Immature natural killer cell (primary cell): ENCODE data around the gene FAM168B. TPM values are rescaled to one million over a fixed set of nuclear protein-coding genes. Genes with fewer than 3 reads are reported as not detected.

ENCODE experiments used
- DNase-seq, 3 donors: peaks; one replicate each; pipeline ENCODE4 v3.0.0; 2022; ENCODE audit warnings: mixed read lengths in 1 of 3
- H3K27ac Mint-ChIP-seq, 6 donors: one replicate each; pipeline ENCODE4 v1.8.0; 2020; ENCODE audit warnings: mixed read lengths in 6 of 6, mild to moderate bottlenecking in 5 of 6, inconsistent platforms in 4 of 6, moderate library complexity in 3 of 6
- H3K27me3 Mint-ChIP-seq, 3 donors: one replicate each; pipeline ENCODE4 v1.8.0; 2020 to 2021; ENCODE audit warnings: low read depth in 3 of 3, mild to moderate bottlenecking in 3 of 3, mixed read lengths in 3 of 3, moderate library complexity in 3 of 3, inconsistent platforms in 1 of 3
- H3K36me3 Mint-ChIP-seq, 3 donors: one replicate each; pipeline ENCODE4 v1.8.0; 2020; ENCODE audit warnings: mixed read lengths in 3 of 3, inconsistent platforms in 2 of 3, mild to moderate bottlenecking in 2 of 3
- H3K4me1 Mint-ChIP-seq, 2 donors: one replicate each; pipeline ENCODE4 v1.8.0; 2020; ENCODE audit warnings: inconsistent platforms in 2 of 2, mild to moderate bottlenecking in 2 of 2, mixed read lengths in 2 of 2, moderate library complexity in 1 of 2
- H3K4me3 Mint-ChIP-seq, 5 donors: one replicate each; pipeline ENCODE4 v1.8.0; 2020; ENCODE audit warnings: mild to moderate bottlenecking in 5 of 5, mixed read lengths in 5 of 5, inconsistent platforms in 3 of 5, moderate library complexity in 3 of 5
- H3K9me3 Mint-ChIP-seq, 6 donors: one replicate each; pipeline ENCODE4 v1.8.0; 2020; ENCODE audit warnings: mild to moderate bottlenecking in 6 of 6, mixed read lengths in 6 of 6, inconsistent platforms in 4 of 6, moderate library complexity in 3 of 6
- polyA plus RNA-seq, 3 donors: library from polyadenylated mRNA; unstranded; fragments of 300-500 nt; fragmentation: Illumina TruSeq; gene quantifications; one replicate each; pipeline ENCODE4 v1.2.3, GENCODE V29; 2021

The FAM168B gene
- polyA plus RNA-seq, 3 donors from 2014 or later = 20.3 to 47.0 (median 23.6) TPM

- no peak overlapping the region for H3K4me3 Mint-ChIP-seq
- peaks cover 4 to 30% (median 9%) of the 10 kb centered on the region in 3 donors for H3K36me3 Mint-ChIP-seq
- H3K27me3 Mint-ChIP-seq = peaks cover 0 to 3% (median 0%) of the 10 kb centered on the region in 3 donors
- peak overlapping the region in 2 of 6 donors; percentile 31 to 58 for H3K27ac Mint-ChIP-seq
- no peak for DNase-seq
- no peaks in the 10 kb centered on the region for H3K9me3 Mint-ChIP-seq
- peaks cover 3 to 5% of the 10 kb centered on the region in 2 donors for H3K4me1 Mint-ChIP-seq
Observed at GRCh38 chr2:131046028-131046917, 47.0 kb downstream of the FAM168B start.

- DNase-seq = no peak
- H3K4me3 Mint-ChIP-seq = no peak overlapping the region
- H3K27me3 Mint-ChIP-seq = peaks cover 2 to 3% (median 3%) of the 10 kb centered on the region in 3 donors
- H3K9me3 Mint-ChIP-seq = no peaks in the 10 kb centered on the region
- peaks cover 4 to 26% (median 6%) of the 10 kb centered on the region in 3 donors for H3K36me3 Mint-ChIP-seq
- no peak overlapping the region for H3K27ac Mint-ChIP-seq
- peaks cover 11 to 12% of the 10 kb centered on the region in 2 donors for H3K4me1 Mint-ChIP-seq
Observed at GRCh38 chr2:131045286-131046027, 47.8 kb downstream of the FAM168B start.

GRCh38 chr2:131044757-131045150 is 48.5 kb downstream of the FAM168B start:
- Mint-ChIP-seq H3K9me3 (no peaks in the 10 kb centered on the region), H3K4me1 (peaks cover 11 to 12% of the 10 kb centered on the region in 2 donors), H3K4me3 (no peak overlapping the region), H3K27ac (no peak overlapping the region), H3K27me3 (peaks cover 2 to 6% (median 3%) of the 10 kb centered on the region in 3 donors), H3K36me3 (peaks cover 3 to 19% (median 4%) of the 10 kb centered on the region in 3 donors)
- no peak for DNase-seq

DNA sequence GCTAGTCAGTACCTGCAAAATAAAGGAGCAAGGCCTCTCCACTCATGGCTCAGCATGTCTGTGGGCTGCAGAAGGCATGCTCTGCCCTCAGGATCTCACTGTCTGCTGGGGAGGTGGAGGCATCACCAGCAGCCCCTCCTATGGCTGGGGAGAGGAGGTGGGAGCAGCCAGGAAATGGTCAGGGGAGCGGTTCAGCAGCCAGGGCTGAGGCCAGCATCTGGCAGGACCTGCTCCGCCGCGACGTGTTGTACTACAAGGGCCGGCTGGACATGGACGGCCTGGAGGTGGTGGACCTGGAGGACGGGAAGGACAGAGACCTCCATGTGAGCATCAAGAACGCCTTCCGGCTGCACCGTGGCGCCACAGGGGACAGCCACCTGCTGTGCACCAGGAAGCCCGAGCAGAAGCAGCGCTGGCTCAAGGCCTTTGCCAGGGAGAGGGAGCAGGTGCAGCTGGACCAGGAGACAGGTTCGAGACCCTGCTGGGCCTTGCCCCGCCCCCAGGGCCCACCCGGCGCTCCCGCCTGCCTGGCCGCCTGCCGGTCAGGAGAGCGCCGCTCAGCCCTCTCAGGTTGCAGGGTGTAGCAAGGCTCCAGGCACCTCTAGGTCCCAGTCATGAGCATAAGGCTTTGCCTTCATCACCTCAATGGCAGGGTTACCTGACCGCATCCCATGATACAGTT is 49.0 kb downstream of the FAM168B start:
- peaks cover 2 to 6% (median 3%) of the 10 kb centered on the region in 3 donors for H3K27me3 Mint-ChIP-seq
- H3K36me3 Mint-ChIP-seq = peaks cover 2 to 18% (median 4%) of the 10 kb centered on the region in 3 donors
- H3K4me3 Mint-ChIP-seq = no peak overlapping the region
- H3K4me1 Mint-ChIP-seq = peaks cover 11 to 14% of the 10 kb centered on the region in 2 donors
- H3K9me3 Mint-ChIP-seq = no peaks in the 10 kb centered on the region
- no peak for DNase-seq
- H3K27ac Mint-ChIP-seq = no peak overlapping the region

- DNase-seq = no peak
- Mint-ChIP-seq H3K4me3 (no peak overlapping the region), H3K4me1 (peaks cover 11 to 14% of the 10 kb centered on the region in 2 donors), H3K27ac (no peak overlapping the region), H3K27me3 (peaks cover 2 to 6% (median 3%) of the 10 kb centered on the region in 3 donors), H3K9me3 (no peaks in the 10 kb centered on the region), H3K36me3 (peaks cover 0 to 12% (median 4%) of the 10 kb centered on the region in 3 donors)
Observed at GRCh38 chr2:131043199-131044074, 49.8 kb downstream of the FAM168B start.

GRCh38 chr2:131042148-131042775 is 51.0 kb downstream of the FAM168B start:
- Mint-ChIP-seq H3K4me1 (peaks cover 11 to 14% of the 10 kb centered on the region in 2 donors), H3K27ac (no peak overlapping the region), H3K9me3 (no peaks in the 10 kb centered on the region), H3K27me3 (peaks cover 2 to 6% (median 2%) of the 10 kb centered on the region in 3 donors), H3K4me3 (no peak overlapping the region), H3K36me3 (peaks cover 0 to 4% (median 3%) of the 10 kb centered on the region in 3 donors)
- DNase-seq = no peak

- peak overlapping the region in 1 of 6 donors; percentile 10 for H3K27ac Mint-ChIP-seq
Observed at GRCh38 chr2:131041402-131042147, 51.7 kb downstream of the FAM168B start.

DNA sequence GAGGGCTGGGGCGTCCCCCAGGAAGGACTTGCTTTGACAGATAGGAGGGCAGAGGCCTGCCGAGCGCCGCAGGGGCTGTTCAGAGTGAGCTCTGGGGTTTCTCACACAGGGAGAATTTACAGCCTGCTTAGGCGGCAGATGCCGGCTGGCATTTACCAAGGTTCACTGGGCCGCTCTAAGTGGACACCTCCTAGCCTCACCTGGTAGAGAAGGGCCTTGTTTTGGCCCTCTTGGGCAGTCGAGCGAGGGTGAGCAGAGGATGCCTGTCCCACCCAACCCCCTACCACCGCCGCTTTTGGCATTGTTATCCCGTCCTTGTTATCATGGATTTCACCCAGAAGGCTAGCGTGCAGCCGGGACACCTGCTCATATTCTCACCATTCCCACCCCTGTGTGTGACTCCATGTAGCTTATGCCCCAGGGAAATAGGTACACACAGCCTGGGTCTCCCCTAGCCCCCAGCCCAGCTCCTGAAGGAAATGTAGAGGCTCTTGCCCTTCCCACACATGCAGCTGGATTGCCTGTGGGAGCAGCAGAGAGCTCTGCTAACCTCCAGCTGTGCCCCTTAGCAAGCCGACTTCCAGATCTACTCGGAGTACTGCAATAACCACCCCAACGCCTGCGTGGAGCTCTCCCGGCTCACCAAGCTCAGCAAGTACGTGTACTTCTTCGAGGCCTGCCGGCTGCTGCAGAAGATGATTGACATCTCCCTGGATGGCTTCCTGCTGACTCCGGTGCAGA is 52.4 kb downstream of the FAM168B start:
- DNase-seq = no peak
- Mint-ChIP-seq H3K4me1 (peaks cover 11 to 15% of the 10 kb centered on the region in 2 donors), H3K27me3 (peaks cover 2 to 6% (median 3%) of the 10 kb centered on the region in 3 donors), H3K27ac (peak overlapping the region in 1 of 6 donors; percentile 10), H3K9me3 (no peaks in the 10 kb centered on the region), H3K36me3 (no peaks in the 10 kb centered on the region), H3K4me3 (peak overlapping the region; percentile 13 to 66 (median 41))

More at GRCh38 chr2:131041402-131042147, 51.7 kb downstream of the FAM168B start:
- Mint-ChIP-seq H3K9me3 (no peaks in the 10 kb centered on the region), H3K27me3 (peaks cover 2 to 6% (median 2%) of the 10 kb centered on the region in 3 donors), H3K4me3 (peak overlapping the region in 2 of 5 donors; percentile 13 to 43), H3K4me1 (peaks cover 11 to 14% of the 10 kb centered on the region in 2 donors), H3K36me3 (peaks cover 0 to under 1% (median under 1%) of the 10 kb centered on the region in 3 donors)
- DNase-seq = no peak

GRCh38 chr2:131039908-131040660 is 53.2 kb downstream of the FAM168B start:
- peaks cover 2 to 6% (median 3%) of the 10 kb centered on the region in 3 donors for H3K27me3 Mint-ChIP-seq
- peak overlapping the region in 4 of 5 donors; percentile 12 to 66 (median 49) for H3K4me3 Mint-ChIP-seq
- H3K27ac Mint-ChIP-seq = peak overlapping the region in 2 of 6 donors; percentile 10 to 34
- no peaks in the 10 kb centered on the region for H3K9me3 Mint-ChIP-seq
- H3K4me1 Mint-ChIP-seq = peaks cover 11 to 15% of the 10 kb centered on the region in 2 donors
- no peaks in the 10 kb centered on the region for H3K36me3 Mint-ChIP-seq
- peak; percentile 10 to 16 (median 13) for DNase-seq

DNA sequence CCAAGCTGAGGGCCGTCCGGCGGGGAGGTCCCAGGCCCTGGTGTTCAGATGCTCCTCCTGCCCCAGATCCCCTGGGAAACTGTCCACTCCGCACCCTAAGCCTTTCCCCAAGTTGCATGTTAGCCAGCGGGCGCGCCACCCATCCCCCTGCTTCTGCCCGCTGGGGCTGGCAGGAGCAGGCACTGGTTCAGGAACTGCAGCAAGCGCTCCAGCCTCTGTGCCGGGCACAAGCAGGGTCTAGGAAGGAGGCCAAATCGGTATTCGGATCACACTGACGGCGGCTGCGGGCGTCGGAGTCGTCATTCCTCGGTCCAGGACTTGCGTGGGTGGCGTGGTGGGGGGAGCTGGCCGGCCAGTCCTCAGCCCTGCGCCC is 53.7 kb downstream of the FAM168B start:
- H3K9me3 Mint-ChIP-seq = no peaks in the 10 kb centered on the region
- H3K4me1 Mint-ChIP-seq = peaks cover 11 to 15% of the 10 kb centered on the region in 2 donors
- peak overlapping the region in 1 of 5 donors; percentile 36 for H3K4me3 Mint-ChIP-seq
- DNase-seq = no peak
- H3K36me3 Mint-ChIP-seq = no peaks in the 10 kb centered on the region
- no peak overlapping the region for H3K27ac Mint-ChIP-seq
- peaks cover 2 to 6% (median 3%) of the 10 kb centered on the region in 3 donors for H3K27me3 Mint-ChIP-seq

- Mint-ChIP-seq H3K9me3 (no peaks in the 10 kb centered on the region), H3K27me3 (peaks cover 2 to 6% (median 5%) of the 10 kb centered on the region in 3 donors), H3K27ac (no peak overlapping the region), H3K36me3 (no peaks in the 10 kb centered on the region), H3K4me3 (peak overlapping the region in 2 of 5 donors; percentile 35 to 36), H3K4me1 (peaks cover 11 to 15% of the 10 kb centered on the region in 2 donors)
- DNase-seq = no peak
Observed at GRCh38 chr2:131039101-131039440, 54.2 kb downstream of the FAM168B start.
